ENCODE measurements around the gene ZNF766. TPM values are rescaled to one million over a fixed set of nuclear protein-coding genes. Genes with fewer than 3 reads are reported as not detected.

ZNF766 gene
- total and polyA plus RNA-seq, 2 of the 13 experiments (the other 11 are each of a cell fraction or from before 2014, with no cell fraction given) = 5.2 to 10.3 TPM

DNA sequence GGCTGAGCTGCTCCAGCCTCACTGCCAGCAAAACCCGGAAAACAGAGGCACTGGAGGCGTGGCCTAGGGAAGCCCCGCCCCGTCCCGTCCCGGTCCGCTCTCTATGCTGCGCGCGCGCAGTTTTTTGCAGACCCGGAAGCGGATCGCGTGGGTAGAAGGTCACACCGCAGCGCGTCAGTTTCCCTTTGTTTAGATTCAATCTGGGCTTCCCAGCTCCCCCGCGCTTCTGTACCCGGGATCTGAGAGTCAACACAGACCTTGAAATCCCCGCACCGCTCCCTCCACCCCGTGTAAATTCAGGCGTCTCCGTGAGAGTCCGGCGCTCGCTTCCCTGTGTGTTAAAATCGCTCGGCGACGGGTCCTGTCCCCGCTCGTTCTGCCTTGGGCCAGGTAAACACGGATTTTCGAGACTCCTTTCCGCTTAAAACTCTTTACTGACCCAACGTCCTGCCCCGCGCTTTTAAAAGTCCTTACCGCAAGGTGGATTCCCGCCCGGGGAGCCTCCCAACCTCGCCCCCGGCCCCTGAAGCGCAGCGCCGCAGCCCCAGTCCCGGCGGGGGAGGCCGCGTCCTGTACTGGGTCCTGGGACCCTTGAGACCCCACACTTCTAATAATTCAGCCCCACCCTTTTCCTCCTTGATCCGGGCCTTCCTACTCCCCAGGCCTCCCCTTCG, 66.9 kb downstream of the ZNF766 start, which contains the start of gene ZNF610 (continued):
- TF ChIP-seq, protein P1, sequence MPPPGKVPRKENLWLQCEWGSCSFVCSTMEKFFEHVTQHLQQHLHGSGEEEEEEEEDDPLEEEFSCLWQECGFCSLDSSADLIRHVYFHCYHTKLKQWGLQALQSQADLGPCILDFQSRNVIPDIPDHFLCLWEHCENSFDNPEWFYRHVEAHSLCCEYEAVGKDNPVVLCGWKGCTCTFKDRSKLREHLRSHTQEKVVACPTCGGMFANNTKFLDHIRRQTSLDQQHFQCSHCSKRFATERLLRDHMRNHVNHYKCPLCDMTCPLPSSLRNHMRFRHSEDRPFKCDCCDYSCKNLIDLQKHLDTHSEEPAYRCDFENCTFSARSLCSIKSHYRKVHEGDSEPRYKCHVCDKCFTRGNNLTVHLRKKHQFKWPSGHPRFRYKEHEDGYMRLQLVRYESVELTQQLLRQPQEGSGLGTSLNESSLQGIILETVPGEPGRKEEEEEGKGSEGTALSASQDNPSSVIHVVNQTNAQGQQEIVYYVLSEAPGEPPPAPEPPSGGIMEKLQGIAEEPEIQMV (CRISPR knock-in tag; IDR thresholded peaks at IDR 0.05; ENCODE audit: low read depth) = 0 out of 2 replicates have a peak, but pooled peaks have one; percentile 25
- TF ChIP-seq ONECUT2 (CRISPR knock-in tag; IDR thresholded peaks at IDR 0.05) (no peak), ZNF343 (CRISPR knock-in tag; IDR thresholded peaks at IDR 0.05) (no peak), ZNF260 (CRISPR knock-in tag; IDR thresholded peaks at IDR 0.05; ENCODE audit: borderline replicate concordance, low read depth) (no peak), KDM5B (CRISPR knock-in tag; IDR thresholded peaks at IDR 0.05; ENCODE audit: borderline replicate concordance) (no peak), CHD2 (IDR thresholded peaks at IDR 0.05; ENCODE audit: low read depth, low read length) (no peak), TSC22D2 (CRISPR knock-in tag; IDR thresholded peaks at IDR 0.05; ENCODE audit: borderline replicate concordance) (no peak), PAX8 (CRISPR knock-in tag; IDR thresholded peaks at IDR 0.05; ENCODE audit: borderline replicate concordance) (no peak), HHEX (CRISPR knock-in tag; IDR thresholded peaks at IDR 0.05) (no peak)
- TF ChIP-seq, protein P2, sequence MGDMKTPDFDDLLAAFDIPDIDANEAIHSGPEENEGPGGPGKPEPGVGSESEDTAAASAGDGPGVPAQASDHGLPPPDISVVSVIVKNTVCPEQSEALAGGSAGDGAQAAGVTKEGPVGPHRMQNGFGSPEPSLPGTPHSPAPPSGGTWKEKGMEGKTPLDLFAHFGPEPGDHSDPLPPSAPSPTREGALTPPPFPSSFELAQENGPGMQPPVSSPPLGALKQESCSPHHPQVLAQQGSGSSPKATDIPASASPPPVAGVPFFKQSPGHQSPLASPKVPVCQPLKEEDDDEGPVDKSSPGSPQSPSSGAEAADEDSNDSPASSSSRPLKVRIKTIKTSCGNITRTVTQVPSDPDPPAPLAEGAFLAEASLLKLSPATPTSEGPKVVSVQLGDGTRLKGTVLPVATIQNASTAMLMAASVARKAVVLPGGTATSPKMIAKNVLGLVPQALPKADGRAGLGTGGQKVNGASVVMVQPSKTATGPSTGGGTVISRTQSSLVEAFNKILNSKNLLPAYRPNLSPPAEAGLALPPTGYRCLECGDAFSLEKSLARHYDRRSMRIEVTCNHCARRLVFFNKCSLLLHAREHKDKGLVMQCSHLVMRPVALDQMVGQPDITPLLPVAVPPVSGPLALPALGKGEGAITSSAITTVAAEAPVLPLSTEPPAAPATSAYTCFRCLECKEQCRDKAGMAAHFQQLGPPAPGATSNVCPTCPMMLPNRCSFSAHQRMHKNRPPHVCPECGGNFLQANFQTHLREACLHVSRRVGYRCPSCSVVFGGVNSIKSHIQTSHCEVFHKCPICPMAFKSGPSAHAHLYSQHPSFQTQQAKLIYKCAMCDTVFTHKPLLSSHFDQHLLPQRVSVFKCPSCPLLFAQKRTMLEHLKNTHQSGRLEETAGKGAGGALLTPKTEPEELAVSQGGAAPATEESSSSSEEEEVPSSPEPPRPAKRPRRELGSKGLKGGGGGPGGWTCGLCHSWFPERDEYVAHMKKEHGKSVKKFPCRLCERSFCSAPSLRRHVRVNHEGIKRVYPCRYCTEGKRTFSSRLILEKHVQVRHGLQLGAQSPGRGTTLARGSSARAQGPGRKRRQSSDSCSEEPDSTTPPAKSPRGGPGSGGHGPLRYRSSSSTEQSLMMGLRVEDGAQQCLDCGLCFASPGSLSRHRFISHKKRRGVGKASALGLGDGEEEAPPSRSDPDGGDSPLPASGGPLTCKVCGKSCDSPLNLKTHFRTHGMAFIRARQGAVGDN (CRISPR knock-in tag; IDR thresholded peaks at IDR 0.05) = peak; percentile 41
- TF ChIP-seq, protein P3, sequence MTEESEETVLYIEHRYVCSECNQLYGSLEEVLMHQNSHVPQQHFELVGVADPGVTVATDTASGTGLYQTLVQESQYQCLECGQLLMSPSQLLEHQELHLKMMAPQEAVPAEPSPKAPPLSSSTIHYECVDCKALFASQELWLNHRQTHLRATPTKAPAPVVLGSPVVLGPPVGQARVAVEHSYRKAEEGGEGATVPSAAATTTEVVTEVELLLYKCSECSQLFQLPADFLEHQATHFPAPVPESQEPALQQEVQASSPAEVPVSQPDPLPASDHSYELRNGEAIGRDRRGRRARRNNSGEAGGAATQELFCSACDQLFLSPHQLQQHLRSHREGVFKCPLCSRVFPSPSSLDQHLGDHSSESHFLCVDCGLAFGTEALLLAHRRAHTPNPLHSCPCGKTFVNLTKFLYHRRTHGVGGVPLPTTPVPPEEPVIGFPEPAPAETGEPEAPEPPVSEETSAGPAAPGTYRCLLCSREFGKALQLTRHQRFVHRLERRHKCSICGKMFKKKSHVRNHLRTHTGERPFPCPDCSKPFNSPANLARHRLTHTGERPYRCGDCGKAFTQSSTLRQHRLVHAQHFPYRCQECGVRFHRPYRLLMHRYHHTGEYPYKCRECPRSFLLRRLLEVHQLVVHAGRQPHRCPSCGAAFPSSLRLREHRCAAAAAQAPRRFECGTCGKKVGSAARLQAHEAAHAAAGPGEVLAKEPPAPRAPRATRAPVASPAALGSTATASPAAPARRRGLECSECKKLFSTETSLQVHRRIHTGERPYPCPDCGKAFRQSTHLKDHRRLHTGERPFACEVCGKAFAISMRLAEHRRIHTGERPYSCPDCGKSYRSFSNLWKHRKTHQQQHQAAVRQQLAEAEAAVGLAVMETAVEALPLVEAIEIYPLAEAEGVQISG (CRISPR knock-in tag; IDR thresholded peaks at IDR 0.05) = 0 out of 2 replicates have a peak, but pooled peaks have one; percentile 30
- TF ChIP-seq, protein P4, sequence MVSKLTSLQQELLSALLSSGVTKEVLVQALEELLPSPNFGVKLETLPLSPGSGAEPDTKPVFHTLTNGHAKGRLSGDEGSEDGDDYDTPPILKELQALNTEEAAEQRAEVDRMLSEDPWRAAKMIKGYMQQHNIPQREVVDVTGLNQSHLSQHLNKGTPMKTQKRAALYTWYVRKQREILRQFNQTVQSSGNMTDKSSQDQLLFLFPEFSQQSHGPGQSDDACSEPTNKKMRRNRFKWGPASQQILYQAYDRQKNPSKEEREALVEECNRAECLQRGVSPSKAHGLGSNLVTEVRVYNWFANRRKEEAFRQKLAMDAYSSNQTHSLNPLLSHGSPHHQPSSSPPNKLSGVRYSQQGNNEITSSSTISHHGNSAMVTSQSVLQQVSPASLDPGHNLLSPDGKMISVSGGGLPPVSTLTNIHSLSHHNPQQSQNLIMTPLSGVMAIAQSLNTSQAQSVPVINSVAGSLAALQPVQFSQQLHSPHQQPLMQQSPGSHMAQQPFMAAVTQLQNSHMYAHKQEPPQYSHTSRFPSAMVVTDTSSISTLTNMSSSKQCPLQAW (CRISPR knock-in tag; IDR thresholded peaks at IDR 0.05) = no peak
- TF ChIP-seq, protein P5, sequence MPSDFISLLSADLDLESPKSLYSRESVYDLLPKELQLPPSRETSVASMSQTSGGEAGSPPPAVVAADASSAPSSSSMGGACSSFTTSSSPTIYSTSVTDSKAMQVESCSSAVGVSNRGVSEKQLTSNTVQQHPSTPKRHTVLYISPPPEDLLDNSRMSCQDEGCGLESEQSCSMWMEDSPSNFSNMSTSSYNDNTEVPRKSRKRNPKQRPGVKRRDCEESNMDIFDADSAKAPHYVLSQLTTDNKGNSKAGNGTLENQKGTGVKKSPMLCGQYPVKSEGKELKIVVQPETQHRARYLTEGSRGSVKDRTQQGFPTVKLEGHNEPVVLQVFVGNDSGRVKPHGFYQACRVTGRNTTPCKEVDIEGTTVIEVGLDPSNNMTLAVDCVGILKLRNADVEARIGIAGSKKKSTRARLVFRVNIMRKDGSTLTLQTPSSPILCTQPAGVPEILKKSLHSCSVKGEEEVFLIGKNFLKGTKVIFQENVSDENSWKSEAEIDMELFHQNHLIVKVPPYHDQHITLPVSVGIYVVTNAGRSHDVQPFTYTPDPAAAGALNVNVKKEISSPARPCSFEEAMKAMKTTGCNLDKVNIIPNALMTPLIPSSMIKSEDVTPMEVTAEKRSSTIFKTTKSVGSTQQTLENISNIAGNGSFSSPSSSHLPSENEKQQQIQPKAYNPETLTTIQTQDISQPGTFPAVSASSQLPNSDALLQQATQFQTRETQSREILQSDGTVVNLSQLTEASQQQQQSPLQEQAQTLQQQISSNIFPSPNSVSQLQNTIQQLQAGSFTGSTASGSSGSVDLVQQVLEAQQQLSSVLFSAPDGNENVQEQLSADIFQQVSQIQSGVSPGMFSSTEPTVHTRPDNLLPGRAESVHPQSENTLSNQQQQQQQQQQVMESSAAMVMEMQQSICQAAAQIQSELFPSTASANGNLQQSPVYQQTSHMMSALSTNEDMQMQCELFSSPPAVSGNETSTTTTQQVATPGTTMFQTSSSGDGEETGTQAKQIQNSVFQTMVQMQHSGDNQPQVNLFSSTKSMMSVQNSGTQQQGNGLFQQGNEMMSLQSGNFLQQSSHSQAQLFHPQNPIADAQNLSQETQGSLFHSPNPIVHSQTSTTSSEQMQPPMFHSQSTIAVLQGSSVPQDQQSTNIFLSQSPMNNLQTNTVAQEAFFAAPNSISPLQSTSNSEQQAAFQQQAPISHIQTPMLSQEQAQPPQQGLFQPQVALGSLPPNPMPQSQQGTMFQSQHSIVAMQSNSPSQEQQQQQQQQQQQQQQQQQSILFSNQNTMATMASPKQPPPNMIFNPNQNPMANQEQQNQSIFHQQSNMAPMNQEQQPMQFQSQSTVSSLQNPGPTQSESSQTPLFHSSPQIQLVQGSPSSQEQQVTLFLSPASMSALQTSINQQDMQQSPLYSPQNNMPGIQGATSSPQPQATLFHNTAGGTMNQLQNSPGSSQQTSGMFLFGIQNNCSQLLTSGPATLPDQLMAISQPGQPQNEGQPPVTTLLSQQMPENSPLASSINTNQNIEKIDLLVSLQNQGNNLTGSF (CRISPR knock-in tag; IDR thresholded peaks at IDR 0.05) = no peak
